Measurements from ENCODE around the gene MYB.
"Not testable (repeated sequence)": the region's sequence is repeated elsewhere in the genome, so short reads cannot be mapped to it uniquely, and the experiment has no call there.

Gene MYB

DNA sequence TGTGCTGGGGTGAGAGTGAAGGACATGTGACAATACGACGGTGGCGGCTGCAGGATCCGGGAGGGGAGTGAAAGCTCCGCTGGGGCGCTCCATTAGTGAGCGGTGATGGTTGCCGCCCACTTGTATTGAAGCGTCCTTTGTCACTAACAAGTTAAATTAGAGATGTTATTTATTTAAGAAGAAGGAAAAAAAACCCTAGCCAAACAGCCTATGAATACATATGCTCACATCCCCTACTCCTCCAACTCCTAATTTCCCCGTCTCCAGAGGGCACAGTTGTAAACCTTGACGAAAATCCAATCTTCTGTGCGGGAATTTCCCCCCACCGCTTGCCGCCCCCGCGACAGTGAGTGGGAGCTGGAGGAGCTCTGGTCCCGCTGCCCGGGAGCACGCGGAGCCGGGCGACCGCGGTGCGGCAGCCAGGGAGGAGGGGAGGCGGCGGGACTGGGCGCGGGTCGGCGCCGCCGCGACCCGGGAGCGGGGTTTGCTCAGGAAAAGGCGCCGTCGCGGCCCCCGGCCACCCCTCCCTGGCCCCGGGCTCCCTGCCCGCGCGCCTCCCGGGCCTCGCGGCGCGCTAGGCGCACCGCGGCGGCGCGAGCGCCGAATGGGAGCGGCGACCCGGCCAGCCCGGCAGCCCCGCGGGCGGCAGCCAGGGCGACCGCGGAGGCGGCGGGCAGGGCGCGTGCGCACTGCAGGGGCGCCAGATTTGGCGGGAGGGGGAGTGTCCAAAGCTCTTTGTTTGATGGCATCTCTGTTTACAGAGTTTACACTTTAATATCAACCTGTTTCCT lies at the start of gene MYB:
Gene MYB (plus strand): TSS at position 767 of the 791 bp plus-strand sequence. CDS start 206 bp downstream, outside the sequence.
- peak; percentile 65 for DNase-seq

DNA sequence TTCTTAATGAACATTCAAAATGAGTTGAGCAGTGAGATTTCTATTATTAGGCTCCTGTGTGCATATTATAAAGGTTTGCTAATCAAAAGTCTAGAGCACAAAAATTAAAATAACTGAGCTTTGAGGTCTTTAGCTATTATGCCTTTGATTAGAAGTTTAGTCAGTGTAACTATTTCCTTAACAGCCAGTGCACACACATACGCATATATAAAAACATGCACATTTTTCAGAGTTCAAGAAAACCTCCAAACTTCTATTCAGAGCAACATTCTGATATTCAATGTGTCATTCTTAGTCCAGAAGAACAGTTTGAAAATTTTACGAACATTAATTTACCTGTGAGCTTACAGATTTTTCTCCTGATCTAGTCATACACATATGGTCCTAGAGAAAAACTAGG lies 48.3 kb upstream of the MYB start:
- DNase-seq = no peak

GRCh38 chr6:135135835-135136234 lies 45.3 kb upstream of the MYB start:
- no peak for DNase-seq

DNA sequence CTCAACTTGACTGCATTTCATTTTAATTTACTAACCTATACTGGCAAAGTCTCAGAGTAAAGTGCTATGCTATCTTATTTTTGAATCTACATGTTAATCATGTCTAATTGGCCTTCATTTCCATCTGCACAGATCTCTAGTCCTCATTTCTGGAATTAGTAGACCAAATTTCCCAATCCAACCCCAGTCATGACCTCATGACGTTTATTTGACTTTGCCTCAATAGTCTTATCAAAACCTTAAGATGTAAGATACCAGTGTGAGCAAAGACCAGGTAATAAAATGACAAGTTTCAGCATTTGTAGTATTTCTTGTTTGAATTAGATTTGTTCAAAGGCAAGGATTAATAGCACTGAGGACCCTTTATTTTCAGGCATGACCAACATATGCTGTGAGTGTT lies 43.3 kb upstream of the MYB start:
- no peak for DNase-seq

DNA sequence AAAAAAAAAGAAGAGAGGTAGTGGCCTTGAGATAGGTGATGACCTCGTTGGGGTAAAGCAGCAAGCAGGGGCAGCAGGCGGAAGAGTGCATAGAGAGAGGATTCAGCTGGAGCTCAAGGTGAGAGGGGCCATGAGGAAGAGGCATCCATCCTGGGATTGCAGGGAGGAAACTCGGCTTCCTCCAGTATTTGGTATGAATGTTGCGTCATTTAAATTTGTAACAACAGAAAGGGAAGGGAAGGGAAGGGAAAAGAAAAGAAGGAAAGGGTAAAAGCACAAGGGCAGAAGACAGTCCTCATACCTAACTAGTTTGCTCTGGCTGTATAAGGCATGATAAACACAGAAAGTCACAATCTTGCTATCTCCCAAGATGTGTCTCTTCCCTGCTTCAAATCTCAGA lies 39.9 kb upstream of the MYB start:
- DNase-seq = no peak

- no peak for DNase-seq
Observed at GRCh38 chr6:135141728-135142127, 39.4 kb upstream of the MYB start.

- DNase-seq = not testable (repeated sequence)
Observed at GRCh38 chr6:135142232-135142631, 38.9 kb upstream of the MYB start.

DNA sequence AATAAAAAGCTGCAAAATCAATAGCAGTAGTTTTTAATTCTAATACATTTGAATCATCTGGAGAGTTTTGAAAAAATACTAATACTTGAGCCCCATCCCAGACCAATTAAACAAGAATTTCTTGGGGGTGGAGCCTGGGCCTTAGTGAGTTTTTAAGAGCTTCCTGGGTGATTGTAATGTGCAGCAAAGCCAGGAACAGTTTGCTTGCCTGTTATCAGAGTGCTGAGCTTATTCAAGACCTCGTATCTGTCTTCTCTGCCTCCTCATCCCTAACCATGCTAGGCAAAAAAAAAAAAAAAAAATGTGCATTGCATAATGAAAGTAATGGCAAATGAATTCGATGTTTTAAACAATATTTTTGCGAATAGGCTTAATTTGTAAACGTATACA lies 36.4 kb upstream of the MYB start:
- DNase-seq = no peak

DNA sequence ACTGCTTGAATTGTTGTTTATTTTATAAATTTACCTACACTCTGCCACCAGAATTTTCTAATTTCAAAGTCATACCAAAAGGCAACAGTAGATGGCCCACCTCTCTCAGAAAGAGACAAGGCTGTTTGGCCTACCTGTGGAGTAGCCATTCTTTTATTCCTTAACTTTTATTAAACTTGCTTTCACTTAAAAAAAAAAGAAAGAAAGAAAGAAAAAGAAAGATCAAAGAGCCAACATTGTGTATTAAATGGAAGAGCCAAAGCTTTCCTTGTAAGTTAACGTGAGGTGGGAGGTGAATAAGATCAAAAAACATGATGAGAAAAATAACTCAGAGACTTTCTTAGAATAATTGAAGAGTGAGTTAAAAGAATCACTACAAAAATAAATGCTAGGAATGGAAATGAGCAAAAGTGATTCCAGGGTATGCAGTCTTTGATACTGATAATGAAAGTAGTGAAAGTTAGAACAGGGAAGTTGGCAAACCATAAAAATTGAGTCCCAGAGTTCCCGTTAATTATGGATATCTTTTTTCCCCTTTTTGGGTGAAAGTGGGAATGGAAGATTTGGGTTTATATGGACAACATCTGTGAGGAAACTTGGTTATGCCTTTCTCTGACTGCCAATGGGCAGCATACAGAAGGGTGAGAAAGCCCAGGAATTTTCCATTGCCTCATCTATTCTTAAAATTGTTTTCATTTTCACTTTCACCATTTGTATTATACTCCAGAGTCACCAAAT lies 35.9 kb upstream of the MYB start:
- DNase-seq = no peak

- DNase-seq = no peak
Observed at GRCh38 chr6:135146162-135146934, 34.8 kb upstream of the MYB start.

DNA sequence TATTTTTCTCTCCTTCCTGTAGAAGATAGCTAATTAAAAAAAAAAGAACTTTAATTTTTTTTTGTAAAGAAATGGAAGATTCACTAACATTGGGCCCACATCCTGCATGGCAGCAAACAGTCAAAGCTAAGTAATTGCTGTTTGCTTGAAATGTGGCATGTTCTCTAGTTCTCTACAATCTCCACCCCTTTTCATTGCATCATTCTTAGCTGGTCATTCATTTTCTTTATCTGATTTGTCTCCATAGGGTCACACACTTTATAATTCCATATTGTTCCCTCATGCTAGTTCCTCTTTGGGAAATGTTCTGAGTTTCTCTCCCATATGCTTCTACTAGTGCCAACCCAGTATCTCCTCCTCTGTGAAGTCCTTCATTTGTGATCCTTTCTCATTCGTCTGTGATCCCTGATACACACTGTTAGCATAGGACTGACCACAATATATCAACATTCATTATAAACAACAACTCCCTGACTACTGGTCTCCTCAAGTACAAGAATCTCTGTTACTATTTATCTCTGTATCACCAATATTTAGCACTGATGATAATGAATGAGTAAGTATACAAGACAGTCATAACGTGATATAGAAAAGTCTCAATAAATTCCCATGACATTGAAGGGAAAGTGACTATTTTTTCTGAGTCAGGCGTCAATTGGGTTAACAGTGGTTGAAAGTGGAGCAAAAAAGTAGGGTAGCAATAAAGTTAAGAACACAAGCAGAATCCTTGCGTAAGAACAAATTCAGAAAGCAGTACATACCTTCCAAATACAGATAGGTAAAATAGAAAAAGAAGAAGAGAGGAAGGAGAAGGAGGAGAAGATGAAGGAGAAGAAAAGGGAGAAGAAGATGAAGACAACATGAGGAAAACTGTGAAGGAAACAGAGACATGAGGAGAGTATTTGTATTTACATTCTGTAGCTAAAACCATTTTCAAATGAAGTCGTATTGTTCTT lies 33.2 kb upstream of the MYB start:
- no peak for DNase-seq

- no peak for DNase-seq
Observed at GRCh38 chr6:135148889-135149288, 32.2 kb upstream of the MYB start.

DNA sequence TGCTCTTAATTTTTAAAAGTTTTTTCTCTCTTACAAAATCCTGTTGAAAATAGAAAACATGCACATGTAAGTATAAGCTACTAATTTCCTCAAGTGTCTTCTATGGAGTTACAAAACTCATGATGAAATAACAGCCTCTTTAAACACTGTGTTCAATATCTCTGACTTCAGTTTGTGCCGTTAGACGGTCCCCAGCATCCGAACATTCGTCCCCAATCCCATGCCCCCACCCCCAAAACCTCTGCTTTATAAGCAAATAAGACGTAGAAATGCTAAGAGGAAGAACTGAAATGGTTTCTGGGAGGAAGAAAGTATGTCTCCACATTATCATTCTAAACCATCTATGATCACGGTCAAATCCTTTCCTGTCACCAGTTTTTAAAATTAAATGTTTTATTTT lies 31.7 kb upstream of the MYB start:
- DNase-seq = no peak

DNA sequence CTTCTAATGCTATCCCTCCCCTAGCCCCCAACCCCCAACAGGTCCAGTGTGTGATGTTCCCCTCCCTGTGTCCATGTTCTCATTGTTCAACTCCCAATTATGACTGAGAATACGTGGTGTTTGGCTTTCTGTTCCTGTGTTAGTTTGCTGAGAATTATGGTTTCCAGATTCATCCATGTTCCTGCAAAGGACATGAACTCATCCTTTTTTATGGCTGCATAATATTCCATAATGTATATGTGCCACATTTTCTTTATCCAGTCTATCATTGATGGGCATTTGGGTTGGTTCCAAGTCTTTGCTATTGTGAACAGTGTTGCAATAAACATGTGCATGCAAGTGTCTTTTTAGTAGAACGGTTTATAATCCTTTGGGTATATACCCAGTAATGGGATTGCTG lies 30.6 kb upstream of the MYB start:
- DNase-seq = not testable (repeated sequence)

- DNase-seq = not testable (repeated sequence)
Observed at GRCh38 chr6:135154125-135154524, 27.0 kb upstream of the MYB start.

DNA sequence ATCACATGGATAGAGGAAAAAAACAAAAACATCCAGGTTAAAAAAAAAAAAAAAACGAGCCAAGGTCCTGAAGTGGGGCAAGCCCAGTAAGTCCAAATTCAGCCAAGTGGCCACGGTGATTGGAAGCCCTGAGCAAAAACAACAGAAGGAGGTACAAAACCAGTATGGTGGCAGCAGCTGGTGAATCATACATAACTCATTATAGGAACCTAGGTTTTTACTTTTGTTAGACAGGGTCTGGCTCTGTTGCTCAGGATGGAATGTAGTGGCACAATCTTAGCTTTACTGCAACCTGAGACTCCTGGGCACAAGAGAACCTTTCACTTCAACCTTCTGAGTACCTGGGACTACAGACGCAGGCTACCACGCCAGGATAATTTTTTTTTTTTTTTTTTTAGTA lies 22.7 kb upstream of the MYB start:
- no peak for DNase-seq

DNA sequence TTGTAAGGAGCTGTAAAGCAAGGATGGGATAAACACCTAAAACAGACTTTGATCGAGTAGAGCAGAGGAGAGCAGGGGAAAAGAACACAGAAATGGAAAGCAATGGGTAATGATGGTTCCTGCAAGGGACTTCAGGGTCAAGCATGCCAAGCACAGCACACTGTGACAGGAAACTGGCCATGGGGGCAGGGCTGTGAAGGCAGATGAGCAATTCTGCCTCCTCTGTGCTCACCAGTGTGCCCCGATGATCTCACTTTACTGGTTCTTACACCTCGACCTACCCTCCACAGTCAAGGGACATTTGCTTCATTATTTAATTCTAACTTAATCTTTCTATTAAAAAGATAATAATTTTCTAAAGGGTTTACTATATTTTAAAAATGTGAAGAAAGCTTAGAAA lies 21.6 kb upstream of the MYB start:
- no peak for DNase-seq

DNA sequence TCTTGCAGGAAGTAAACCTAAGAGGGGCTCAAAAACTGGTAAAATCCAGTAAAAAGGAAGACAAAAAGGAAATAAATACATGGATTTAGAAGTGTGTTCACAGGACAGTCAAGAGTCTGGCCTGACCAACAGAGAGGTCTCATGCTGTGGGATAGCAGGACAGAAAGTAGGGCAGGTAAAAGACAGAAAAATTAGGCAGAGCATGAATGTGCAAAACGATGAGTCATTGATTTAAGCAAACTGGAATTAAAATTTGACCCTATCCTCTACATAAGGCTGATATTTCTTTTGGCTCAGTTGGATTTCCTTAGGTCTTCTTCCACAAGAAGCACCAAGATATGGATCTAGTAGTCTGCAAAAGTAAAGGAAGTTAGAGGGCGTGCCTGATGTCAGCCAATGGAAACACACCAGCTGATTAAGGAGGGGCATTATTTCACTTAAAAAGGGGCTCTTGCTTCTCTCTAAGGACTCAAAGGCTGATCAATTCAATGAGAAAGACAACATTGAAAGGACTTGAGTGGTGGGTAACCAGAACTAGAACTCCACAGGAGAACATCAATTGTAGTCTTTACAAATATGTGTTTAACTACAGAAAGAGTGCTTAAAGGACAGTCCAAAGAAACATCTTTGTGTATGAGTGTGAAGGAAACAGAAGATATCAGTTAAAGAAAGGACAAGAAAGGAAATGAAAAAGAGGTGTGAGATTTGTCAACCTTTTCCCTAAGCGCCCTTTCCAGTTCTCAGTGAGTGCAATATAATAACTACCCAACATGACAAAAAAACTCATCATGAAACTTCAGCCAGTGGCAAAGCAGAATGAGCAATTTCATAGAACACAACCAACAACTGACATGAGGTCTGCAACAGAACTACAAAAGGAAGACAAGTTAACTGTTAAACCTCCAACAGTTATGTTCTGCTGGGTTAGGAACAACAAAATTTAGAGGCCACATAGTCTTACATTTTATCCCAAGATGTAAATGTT lies 19.4 kb upstream of the MYB start:
- DNase-seq = no peak

GRCh38 chr6:135162678-135163439 lies 18.2 kb upstream of the MYB start:
- DNase-seq = peak; percentile 37

DNA sequence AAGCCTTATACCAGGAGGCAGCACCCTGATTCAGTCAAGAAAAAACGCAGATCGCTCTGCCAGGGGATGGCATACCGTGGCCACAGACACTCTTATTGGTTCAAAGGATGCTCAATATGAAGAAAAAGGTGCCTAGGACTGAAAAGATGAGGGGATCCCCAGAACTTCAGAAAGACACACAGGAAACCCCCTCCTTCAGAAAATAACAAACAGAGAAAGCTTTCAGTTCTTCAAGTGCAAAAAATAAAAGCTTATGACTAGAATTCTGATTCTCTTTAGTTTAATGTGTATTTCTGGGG lies 17.7 kb upstream of the MYB start:
- peak; percentile 32 for DNase-seq

- DNase-seq = not testable (repeated sequence)
Observed at GRCh38 chr6:135164387-135164786, 16.7 kb upstream of the MYB start.
